ENCODE results near the gene TAS2R50. TPM values are rescaled to one million over a fixed set of nuclear protein-coding genes. Genes with fewer than 3 reads are reported as not detected.

TAS2R50 gene
- total RNA-seq, 2 experiments from 2014 or later = 0.63 TPM; not detected in 1

Other genes starting within 250 kb of the TAS2R50 start
- gene TAS2R7, start 184.3 kb downstream of the TAS2R50 start, total RNA-seq = not detected
- not detected for gene TAS2R8, start 179.6 kb downstream of the TAS2R50 start, total RNA-seq
- gene TAS2R9, start 176.7 kb downstream of the TAS2R50 start, total RNA-seq = not detected
- not detected for gene TAS2R10, start 160.6 kb downstream of the TAS2R50 start, total RNA-seq
- 1 to 10 TPM in 1 of 2 experiments, under 1 TPM in 1; 0.69 to 3.2 TPM for gene PRR4, start 137.4 kb downstream of the TAS2R50 start, total RNA-seq
- 10 to 100 TPM in 1 of 2 experiments, 1 to 10 TPM in 1; 8.1 to 12.0 TPM for gene PRH1, start 102.7 kb downstream of the TAS2R50 start, total RNA-seq
- under 1 TPM; 0.31 to 0.36 TPM for gene TAS2R13, start 77.3 kb downstream of the TAS2R50 start, total RNA-seq
- not detected for gene PRH2, start 57.7 kb downstream of the TAS2R50 start, total RNA-seq
- gene TAS2R14, start 47.6 kb downstream of the TAS2R50 start, total RNA-seq = 1 to 10 TPM in 1 of 2 experiments, under 1 TPM in 1; 0.97 to 1.0 TPM
- 1 to 10 TPM in 1 of 2 experiments, under 1 TPM in 1; 0.81 to 1.6 TPM for gene TAS2R20, start 11.4 kb upstream of the TAS2R50 start, total RNA-seq
- gene TAS2R19, start 35.7 kb upstream of the TAS2R50 start, total RNA-seq = 1 to 10 TPM; 1.4 to 1.5 TPM
- gene TAS2R31, start 44.5 kb upstream of the TAS2R50 start, total RNA-seq = 1 to 10 TPM; 1.2 to 1.5 TPM
- gene TAS2R46, start 75.4 kb upstream of the TAS2R50 start, total RNA-seq = 1 to 10 TPM in 1 of 2 experiments, under 1 TPM in 1; 0.45 to 1.3 TPM
- gene TAS2R43, start 105.4 kb upstream of the TAS2R50 start, total RNA-seq = under 1 TPM; 0.31 to 0.34 TPM
- 1 to 10 TPM; 1.4 to 2.3 TPM for gene TAS2R30, start 147.7 kb upstream of the TAS2R50 start, total RNA-seq
- 1 to 10 TPM; 7.9 TPM for gene SMIM10L1, start 184.3 kb upstream of the TAS2R50 start, total RNA-seq
- gene TAS2R42, start 200.0 kb upstream of the TAS2R50 start, total RNA-seq = not detected